Brain microvascular endothelial cell (primary cell): Measurements from ENCODE around the gene C14orf180.

Source experiments
- DNase-seq: peaks from one replicate; pipeline ENCODE4 v3.0.0-alpha.2; 2020
- H3K27ac ChIP-seq: fragments of 250-450 bp; sonication (Bioruptor Pico); 2 replicates; pipeline ENCODE4 v1.5.1; 2020; ENCODE audit warnings: mild to moderate bottlenecking, moderate library complexity
- H3K27me3 ChIP-seq: fragments of 250-450 bp; sonication (Bioruptor Pico); replicated peaks from 2 replicates; pipeline ENCODE4 v1.5.1; 2020; ENCODE audit warnings: mild to moderate bottlenecking
- H3K36me3 ChIP-seq: fragments of 250-450 bp; sonication (Bioruptor Pico); replicated peaks from 2 replicates; pipeline ENCODE4 v1.5.1; 2020; ENCODE audit warnings: mild to moderate bottlenecking
- H3K4me3 ChIP-seq: 2 replicates; pipeline ENCODE4 v1.5.1; 2011; ENCODE audit warnings: low read depth, mild to moderate bottlenecking, control low read depth, low read length, moderate library complexity
- in situ Hi-C: cut with HindIII; loops from 2 replicates; pipeline ENCODE4 v1.10.0; 2017; ENCODE audit warnings: low sequenced_read_pairs, low pct_ligation_motif_present
- TF ChIP-seq, protein P1 (sequence below): IDR thresholded peaks from 2 replicates; pipeline ENCODE4 v1.5.1; 2011; ENCODE audit warnings: low read depth, mild to moderate bottlenecking, moderate library complexity, low read length, control low read depth, inconsistent platforms; ENCODE audit errors: missing control alignments

C14orf180 gene

GRCh38 chr14:104586832-104587620, 7.5 kb downstream of the C14orf180 start:
- Histone ChIP-seq H3K36me3 (no peaks in the 10 kb centered on the region), H3K27me3 (no peaks in the 10 kb centered on the region)

GRCh38 chr14:104587641-104588040, 8.1 kb downstream of the C14orf180 start:
- in situ Hi-C loops, result no loop called here
- DNase-seq, result no peak
- H3K4me3 ChIP-seq, result no peak overlapping the region
- H3K27me3 ChIP-seq, result no peaks in the 10 kb centered on the region
- TF ChIP-seq, protein P1, sequence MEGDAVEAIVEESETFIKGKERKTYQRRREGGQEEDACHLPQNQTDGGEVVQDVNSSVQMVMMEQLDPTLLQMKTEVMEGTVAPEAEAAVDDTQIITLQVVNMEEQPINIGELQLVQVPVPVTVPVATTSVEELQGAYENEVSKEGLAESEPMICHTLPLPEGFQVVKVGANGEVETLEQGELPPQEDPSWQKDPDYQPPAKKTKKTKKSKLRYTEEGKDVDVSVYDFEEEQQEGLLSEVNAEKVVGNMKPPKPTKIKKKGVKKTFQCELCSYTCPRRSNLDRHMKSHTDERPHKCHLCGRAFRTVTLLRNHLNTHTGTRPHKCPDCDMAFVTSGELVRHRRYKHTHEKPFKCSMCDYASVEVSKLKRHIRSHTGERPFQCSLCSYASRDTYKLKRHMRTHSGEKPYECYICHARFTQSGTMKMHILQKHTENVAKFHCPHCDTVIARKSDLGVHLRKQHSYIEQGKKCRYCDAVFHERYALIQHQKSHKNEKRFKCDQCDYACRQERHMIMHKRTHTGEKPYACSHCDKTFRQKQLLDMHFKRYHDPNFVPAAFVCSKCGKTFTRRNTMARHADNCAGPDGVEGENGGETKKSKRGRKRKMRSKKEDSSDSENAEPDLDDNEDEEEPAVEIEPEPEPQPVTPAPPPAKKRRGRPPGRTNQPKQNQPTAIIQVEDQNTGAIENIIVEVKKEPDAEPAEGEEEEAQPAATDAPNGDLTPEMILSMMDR, result no peak
- no peaks in the 10 kb centered on the region for H3K36me3 ChIP-seq
- no peak overlapping the region for H3K27ac ChIP-seq

More at GRCh38 chr14:104586832-104587620, 7.5 kb downstream of the C14orf180 start:
- TF ChIP-seq, protein P1, result no peak
- DNase-seq, result no peak
- in situ Hi-C loops, result no loop called here
- Histone ChIP-seq H3K27ac (no peak overlapping the region), H3K4me3 (no peak overlapping the region)

GRCh38 chr14:104588066-104588857, 8.7 kb downstream of the C14orf180 start:
- H3K27ac ChIP-seq, result no peak overlapping the region
- H3K4me3 ChIP-seq, result no peak overlapping the region
- in situ Hi-C loops, result no loop called here
- no peak for DNase-seq
- H3K36me3 ChIP-seq, result no peaks in the 10 kb centered on the region
- no peaks in the 10 kb centered on the region for H3K27me3 ChIP-seq
- TF ChIP-seq, protein P1, result no peak

- Histone ChIP-seq H3K27me3 (no peaks in the 10 kb centered on the region), H3K4me3 (no peak overlapping the region), H3K36me3 (no peaks in the 10 kb centered on the region), H3K27ac (no peak overlapping the region)
- no peak for DNase-seq
- in situ Hi-C loops, result no loop called here
- TF ChIP-seq, protein P1, result no peak
Observed at GRCh38 chr14:104589338-104590195, 10.0 kb downstream of the C14orf180 start.

DNA sequence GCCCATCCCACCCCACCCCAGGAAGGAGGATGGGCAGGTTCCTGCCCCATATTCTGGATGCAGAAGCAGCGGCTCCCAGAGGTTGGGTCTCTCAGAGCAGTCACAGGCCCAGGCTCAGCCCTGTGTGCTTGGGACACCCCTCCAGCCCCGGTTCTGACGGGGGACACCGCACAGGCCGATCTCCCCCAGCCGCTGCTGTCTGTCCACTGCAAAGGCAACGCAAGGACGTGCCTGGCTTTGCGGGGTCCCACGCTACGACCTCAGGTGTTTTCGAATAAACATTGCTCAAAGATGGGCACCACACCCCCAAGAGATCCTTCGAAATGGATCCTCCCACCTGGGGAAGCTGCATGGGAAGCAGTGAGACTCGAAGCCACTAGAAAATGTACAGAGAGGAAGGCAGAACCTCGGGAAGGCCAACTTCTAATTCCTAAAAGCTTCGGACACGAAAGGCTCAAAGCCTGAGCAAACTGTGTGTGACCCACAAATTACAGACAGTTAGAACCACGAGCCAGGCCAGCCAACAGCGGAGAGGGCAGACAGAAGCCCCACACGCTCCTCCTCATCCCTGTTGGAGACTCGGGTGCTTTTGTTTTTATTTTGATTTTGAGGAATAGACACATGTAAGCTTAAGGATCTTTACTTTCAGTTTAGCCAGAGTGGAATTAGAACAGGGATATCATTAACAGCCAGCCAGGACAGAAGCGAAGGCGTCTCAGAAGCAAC, 10.8 kb downstream of the C14orf180 start:
- no peak for DNase-seq
- no peak overlapping the region for H3K4me3 ChIP-seq

More for the DNA sequence above, 10.8 kb downstream of the C14orf180 start:
- Histone ChIP-seq H3K36me3 (no peaks in the 10 kb centered on the region), H3K27me3 (no peaks in the 10 kb centered on the region), H3K27ac (no peak overlapping the region)
- in situ Hi-C loops, result no loop called here
- TF ChIP-seq, protein P1, result no peak
